Immature natural killer cell (primary cell): ENCODE measurements around the gene PUM2. TPM values are rescaled to one million over a fixed set of nuclear protein-coding genes. Genes with fewer than 3 reads are reported as not detected.

Experiments used
- DNase-seq, 3 donors: peaks; one replicate each; pipeline ENCODE4 v3.0.0; 2022; ENCODE audit warnings: mixed read lengths in 1 of 3
- H3K27ac Mint-ChIP-seq, 6 donors: one replicate each; pipeline ENCODE4 v1.8.0; 2020; ENCODE audit warnings: mixed read lengths in 6 of 6, mild to moderate bottlenecking in 5 of 6, inconsistent platforms in 4 of 6, moderate library complexity in 3 of 6
- H3K27me3 Mint-ChIP-seq, 3 donors: one replicate each; pipeline ENCODE4 v1.8.0; 2020 to 2021; ENCODE audit warnings: low read depth in 3 of 3, mild to moderate bottlenecking in 3 of 3, mixed read lengths in 3 of 3, moderate library complexity in 3 of 3, inconsistent platforms in 1 of 3
- H3K36me3 Mint-ChIP-seq, 3 donors: one replicate each; pipeline ENCODE4 v1.8.0; 2020; ENCODE audit warnings: mixed read lengths in 3 of 3, inconsistent platforms in 2 of 3, mild to moderate bottlenecking in 2 of 3
- H3K4me1 Mint-ChIP-seq, 2 donors: one replicate each; pipeline ENCODE4 v1.8.0; 2020; ENCODE audit warnings: inconsistent platforms in 2 of 2, mild to moderate bottlenecking in 2 of 2, mixed read lengths in 2 of 2, moderate library complexity in 1 of 2
- H3K4me3 Mint-ChIP-seq, 5 donors: one replicate each; pipeline ENCODE4 v1.8.0; 2020; ENCODE audit warnings: mild to moderate bottlenecking in 5 of 5, mixed read lengths in 5 of 5, inconsistent platforms in 3 of 5, moderate library complexity in 3 of 5
- H3K9me3 Mint-ChIP-seq, 6 donors: one replicate each; pipeline ENCODE4 v1.8.0; 2020; ENCODE audit warnings: mild to moderate bottlenecking in 6 of 6, mixed read lengths in 6 of 6, inconsistent platforms in 4 of 6, moderate library complexity in 3 of 6
- polyA plus RNA-seq, 3 donors: library from polyadenylated mRNA; unstranded; fragments of 300-500 nt; fragmentation: Illumina TruSeq; gene quantifications; one replicate each; pipeline ENCODE4 v1.2.3, GENCODE V29; 2021

Gene PUM2
- polyA plus RNA-seq, 3 donors from 2014 or later, result 11.2 to 23.9 (median 21.1) TPM

DNA sequence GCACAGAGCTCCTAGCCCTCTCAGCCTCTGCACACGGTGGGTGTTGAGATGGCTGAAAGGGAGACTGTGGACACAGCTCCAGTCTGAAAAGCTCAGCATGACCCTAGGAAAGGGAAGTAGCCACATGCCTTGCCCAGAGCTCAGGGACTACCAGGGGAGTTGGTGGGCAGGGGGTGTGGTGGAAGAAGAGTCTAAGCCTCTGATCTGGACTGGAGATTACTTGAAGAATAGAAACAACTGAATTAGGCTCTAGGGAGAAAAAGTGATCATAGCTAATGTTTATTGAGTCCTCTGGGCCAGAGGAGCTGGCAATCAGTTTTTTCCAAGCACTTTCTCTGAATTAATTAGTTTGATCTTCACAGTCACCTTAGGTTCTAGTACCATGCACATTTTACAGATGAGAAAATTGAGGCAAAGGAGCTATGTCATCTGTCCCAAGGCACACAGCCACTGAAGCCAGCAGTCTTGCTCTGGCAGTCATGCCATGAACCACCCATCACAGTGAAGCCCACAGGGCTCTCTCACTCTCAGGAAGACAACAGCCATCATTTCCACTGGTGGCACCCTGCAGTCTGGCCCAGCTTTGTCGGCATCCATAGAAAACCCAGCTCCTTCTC is 136.0 kb downstream of the PUM2 start:
- Mint-ChIP-seq H3K36me3 (no peaks in the 10 kb centered on the region), H3K4me1 (no peaks in the 10 kb centered on the region), H3K27me3 (peaks cover 0 to 3% (median 2%) of the 10 kb centered on the region in 3 donors), H3K9me3 (no peaks in the 10 kb centered on the region), H3K4me3 (no peak overlapping the region), H3K27ac (no peak overlapping the region)
- DNase-seq, result no peak

DNA sequence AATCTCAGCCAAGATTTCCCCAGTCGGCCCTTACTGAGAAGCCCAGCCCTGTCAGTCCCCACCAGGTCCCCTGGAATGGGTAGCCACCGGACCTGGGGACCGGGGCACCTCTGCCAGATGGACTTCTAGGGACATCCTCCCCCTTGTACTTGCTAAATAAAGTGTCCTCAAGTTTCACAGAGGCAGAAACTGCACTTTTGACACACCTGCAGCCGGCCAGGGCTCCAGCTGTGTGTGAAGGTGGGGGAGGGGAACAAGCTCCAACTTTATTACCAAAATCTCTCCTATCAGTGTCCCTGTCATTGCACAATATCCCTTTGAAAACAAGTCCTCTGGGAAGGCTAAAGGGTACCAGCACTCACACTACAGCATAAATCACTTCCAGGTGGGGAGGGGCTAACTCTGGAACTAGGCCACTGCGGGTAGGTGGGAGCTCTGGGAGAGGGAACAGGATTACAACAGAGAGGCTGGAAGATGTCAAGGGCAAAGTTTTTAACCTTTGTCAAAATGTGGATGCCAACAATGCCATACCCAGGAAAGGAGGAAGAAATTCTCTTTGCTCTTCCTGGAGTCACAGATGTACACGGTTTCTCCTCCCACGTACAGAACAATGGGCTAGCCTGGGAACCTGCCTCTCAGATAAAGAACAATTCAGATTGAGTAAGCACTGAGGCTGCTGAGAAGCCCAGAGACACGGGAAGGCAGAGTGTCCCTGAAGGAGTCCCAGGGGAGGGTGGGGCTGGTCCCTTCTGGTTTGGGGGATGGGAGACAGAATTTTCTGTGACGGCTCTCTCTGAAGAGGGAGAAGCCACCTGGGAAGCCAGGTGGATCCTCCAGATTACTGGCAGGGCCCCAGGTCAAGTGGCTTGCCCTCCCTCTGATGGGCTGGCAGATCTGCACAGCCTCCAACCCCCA is 136.7 kb downstream of the PUM2 start:
- Mint-ChIP-seq H3K4me3 (no peak overlapping the region), H3K27ac (no peak overlapping the region), H3K36me3 (no peaks in the 10 kb centered on the region), H3K27me3 (peaks cover 0 to 3% (median 2%) of the 10 kb centered on the region in 3 donors), H3K4me1 (no peaks in the 10 kb centered on the region), H3K9me3 (no peaks in the 10 kb centered on the region)
- DNase-seq, result no peak

DNA sequence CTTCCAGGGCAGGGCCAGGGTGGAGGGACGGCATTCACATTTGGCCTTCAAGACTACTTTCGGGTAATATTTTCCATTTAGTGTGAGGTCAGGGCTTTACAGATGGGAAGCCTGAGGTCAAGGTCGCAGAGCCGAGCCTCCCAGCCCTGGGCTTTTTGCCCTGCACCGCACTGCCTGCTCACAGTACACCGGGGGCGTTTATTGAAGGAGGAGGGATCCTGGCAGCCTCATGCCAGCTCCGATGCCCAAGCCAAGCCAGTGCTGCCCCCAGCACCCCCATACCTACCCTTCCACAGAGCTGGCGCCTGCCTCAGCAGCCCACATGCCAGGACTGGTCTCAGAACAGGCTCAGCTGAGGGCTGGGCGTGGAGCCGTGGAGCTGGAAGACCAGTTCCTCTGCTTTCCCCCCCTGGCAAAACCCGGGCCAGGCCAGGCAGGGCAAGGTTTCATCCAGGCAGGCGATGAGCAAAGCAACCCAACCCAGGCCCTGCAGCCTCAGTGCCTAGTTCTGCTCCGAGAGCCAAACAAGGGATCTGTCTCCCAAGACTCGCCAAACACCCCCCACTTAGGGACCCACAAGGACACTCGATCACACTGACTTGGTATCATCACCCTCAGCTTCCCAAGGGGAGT is 137.7 kb downstream of the PUM2 start:
- Mint-ChIP-seq H3K27ac (no peak overlapping the region), H3K27me3 (peaks cover 0 to 3% (median 0%) of the 10 kb centered on the region in 3 donors), H3K9me3 (no peaks in the 10 kb centered on the region), H3K4me3 (no peak overlapping the region), H3K4me1 (no peaks in the 10 kb centered on the region), H3K36me3 (no peaks in the 10 kb centered on the region)
- DNase-seq, result no peak

DNA sequence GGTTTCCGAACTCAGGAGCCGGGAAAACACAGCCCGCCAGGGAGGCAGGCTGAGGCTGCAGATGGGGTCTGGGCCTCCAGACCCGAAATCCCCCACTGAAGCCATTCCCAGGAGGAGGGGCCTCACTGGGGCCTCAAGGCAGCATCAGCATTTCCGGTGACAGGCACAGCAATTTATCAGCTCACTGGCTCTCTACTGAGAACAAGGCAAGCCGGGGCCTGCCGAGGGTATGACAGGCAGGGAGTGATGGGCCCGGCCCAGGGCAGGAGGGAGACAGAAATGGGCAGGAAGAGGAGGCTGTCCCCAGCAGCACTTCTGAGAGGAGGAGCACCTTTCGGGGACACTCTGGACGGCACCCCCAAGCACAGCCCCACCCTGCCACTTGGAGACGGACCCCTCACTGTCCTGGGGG is 138.2 kb downstream of the PUM2 start:
- Mint-ChIP-seq H3K4me3 (no peak overlapping the region), H3K36me3 (no peaks in the 10 kb centered on the region), H3K27ac (no peak overlapping the region), H3K4me1 (no peaks in the 10 kb centered on the region), H3K9me3 (no peaks in the 10 kb centered on the region), H3K27me3 (peaks cover 0 to 3% (median 1%) of the 10 kb centered on the region in 3 donors)
- no peak for DNase-seq

DNA sequence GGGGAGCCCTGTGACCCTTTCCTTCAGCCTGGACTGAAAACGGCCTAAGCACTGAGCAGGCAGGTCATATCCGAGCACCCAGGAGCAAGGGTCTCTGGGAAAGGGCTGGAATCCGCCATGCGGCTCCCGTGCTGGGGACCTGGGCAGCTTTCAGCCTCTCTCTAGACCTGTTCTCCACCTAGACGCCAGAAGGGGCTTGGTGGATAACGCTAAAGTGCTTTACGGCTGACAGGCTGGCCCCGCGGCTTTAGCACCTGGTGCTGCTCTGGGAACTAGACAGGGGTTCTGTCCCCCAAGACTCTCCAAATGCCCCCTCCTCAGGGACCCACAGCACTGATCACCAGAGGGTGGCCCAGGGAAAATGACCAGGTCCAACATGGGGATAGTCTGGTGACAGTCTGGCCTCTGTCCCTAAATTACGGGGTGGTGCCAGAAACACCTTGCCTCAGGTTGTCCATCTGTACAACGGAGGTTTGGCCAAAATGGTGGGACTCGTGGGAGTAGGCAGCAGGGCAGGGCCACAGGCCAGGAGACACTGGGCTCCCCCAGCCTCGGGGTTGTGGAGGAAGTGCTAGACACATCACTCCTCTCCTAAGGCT is 138.7 kb downstream of the PUM2 start:
- no peak overlapping the region for H3K4me3 Mint-ChIP-seq
- H3K27me3 Mint-ChIP-seq, result peaks cover 0 to 3% (median 3%) of the 10 kb centered on the region in 3 donors
- H3K27ac Mint-ChIP-seq, result no peak overlapping the region
- H3K36me3 Mint-ChIP-seq, result no peaks in the 10 kb centered on the region
- H3K9me3 Mint-ChIP-seq, result no peaks in the 10 kb centered on the region
- no peak for DNase-seq
- H3K4me1 Mint-ChIP-seq, result peaks cover 0 to 1% of the 10 kb centered on the region in 2 donors

DNA sequence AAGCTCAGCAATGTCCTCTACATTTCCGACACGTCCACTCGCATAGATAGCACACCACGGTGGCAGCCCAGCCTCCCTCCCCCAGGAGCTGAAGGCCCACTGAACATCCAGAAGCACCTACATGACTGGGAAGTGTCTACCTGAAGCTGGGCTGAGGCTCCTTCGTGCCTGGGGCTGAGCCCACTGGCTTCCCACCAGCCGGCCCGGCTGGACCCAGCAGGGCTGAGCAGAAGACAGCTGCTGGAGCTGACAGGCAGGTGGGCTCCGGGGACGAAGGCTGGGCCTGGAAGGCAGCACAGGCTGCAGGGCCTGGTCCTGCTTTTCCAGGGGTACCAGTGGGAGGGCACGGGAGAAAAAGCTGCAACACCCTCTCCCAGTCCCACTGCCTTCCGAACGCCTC is 139.2 kb downstream of the PUM2 start:
- Mint-ChIP-seq H3K4me1 (peaks cover 0 to 2% of the 10 kb centered on the region in 2 donors), H3K27ac (no peak overlapping the region), H3K36me3 (no peaks in the 10 kb centered on the region), H3K9me3 (no peaks in the 10 kb centered on the region), H3K27me3 (peaks cover 0 to 3% (median 3%) of the 10 kb centered on the region in 3 donors), H3K4me3 (no peak overlapping the region)
- DNase-seq, result no peak

DNA sequence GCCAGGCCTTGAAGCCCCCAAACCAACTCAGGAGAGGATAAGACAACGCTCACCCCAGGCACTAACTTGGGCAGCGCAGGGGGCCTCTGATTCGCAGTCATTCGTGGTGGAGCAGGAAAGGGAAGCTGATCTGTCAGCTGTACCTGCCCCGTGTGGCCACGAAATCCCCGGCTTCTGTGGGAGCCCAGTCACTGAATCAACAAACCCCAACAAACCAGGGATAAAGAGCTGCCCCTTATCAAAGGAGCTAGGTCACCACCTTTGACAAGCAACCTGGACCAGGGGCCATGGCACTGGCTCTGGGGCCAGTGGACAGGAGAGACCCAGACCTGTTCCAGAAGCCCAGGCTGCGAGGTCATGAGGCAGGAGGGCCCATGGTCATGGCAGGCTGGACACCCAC is 140.2 kb downstream of the PUM2 start:
- Mint-ChIP-seq H3K36me3 (no peaks in the 10 kb centered on the region), H3K27me3 (peaks cover 0 to 3% (median 3%) of the 10 kb centered on the region in 3 donors), H3K9me3 (no peaks in the 10 kb centered on the region), H3K27ac (no peak overlapping the region), H3K4me1 (peaks cover 0 to 2% of the 10 kb centered on the region in 2 donors), H3K4me3 (no peak overlapping the region)
- DNase-seq, result no peak

DNA sequence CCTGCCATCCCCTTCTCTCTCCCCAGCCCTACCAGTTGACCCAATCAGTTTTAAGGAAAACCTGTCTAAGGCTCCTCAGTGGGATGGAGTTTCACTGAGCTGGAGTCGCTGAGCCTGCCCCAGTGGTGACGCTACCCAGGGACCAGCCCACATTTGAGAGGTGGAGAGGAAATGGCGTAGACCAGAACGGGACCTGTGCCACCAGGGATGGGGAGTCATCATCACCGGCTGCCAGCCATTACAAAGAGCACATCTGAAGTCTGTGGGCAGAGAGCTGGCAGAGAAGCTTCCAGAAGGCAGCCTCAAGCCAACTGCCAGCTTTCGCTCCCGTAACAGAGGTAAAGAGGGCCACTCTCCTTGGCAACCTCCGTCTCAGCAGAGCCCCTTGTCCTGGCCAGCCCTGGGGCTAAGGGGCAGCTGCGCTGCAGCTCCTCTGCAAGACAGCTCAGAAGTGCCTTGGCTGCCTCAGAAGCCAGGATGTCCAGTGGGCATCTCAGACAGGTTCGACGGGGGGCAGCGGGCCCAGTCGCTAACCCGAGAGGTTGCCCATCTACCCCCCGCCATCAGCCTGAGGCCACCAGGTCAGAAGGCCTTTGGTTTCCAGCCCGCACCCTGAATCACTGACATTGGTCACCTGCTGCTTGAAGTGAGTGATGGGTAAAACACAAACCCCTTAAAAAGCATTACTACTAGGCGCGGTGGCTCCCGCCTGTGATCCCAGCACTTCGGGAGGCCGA is 141.1 kb downstream of the PUM2 start:
- H3K9me3 Mint-ChIP-seq, result no peaks in the 10 kb centered on the region
- H3K4me3 Mint-ChIP-seq, result no peak overlapping the region
- H3K27me3 Mint-ChIP-seq, result peaks cover 0 to 4% (median 3%) of the 10 kb centered on the region in 3 donors
- H3K36me3 Mint-ChIP-seq, result no peaks in the 10 kb centered on the region
- DNase-seq, result no peak
- peaks cover 0 to 2% of the 10 kb centered on the region in 2 donors for H3K4me1 Mint-ChIP-seq
- no peak overlapping the region for H3K27ac Mint-ChIP-seq

DNA sequence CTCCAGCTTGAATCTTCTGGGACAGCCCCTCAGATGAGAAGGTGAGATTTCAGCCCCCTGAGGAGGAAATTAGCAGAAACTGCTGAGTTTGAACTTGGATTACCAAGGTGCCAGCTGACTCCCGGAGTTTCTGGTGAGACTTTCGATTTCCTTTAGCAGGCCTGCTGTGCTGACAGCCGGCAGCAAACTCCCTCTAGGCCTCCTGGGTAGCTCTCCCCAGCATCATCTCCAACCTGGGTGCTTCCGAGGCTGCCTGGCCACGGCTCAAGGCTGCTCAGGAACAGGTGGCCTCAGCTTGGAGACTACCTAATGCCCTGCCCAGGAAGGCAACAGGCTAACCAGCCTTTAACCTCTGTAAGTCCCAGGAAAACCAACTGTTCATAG is 142.2 kb downstream of the PUM2 start:
- no peak for DNase-seq
- Mint-ChIP-seq H3K36me3 (no peaks in the 10 kb centered on the region), H3K27me3 (peaks cover 0 to 4% (median 3%) of the 10 kb centered on the region in 3 donors), H3K4me1 (peaks cover 0 to 2% of the 10 kb centered on the region in 2 donors), H3K9me3 (no peaks in the 10 kb centered on the region), H3K27ac (no peak overlapping the region), H3K4me3 (no peak overlapping the region)

DNA sequence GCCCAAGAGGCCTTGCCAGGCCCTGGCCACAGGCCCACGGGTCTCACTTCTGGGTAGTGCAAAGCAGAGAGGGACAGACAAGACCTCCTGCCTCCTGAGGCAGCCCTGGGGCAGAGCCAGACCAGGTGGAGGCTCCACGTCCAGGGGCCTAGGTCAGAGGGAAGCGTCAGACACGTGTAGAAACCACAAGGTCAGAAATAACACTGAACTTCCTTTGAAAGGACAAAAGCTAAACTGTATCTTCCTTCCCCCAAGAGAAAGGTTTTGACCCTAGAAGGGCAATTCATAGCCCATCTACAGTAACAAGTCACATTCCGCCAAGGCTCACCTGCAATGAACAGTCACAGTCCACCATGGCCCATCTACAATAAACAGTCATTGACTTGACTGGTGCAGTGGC is 143.6 kb downstream of the PUM2 start:
- no peaks in the 10 kb centered on the region for H3K36me3 Mint-ChIP-seq
- peaks cover 0 to 2% of the 10 kb centered on the region in 2 donors for H3K4me1 Mint-ChIP-seq
- H3K9me3 Mint-ChIP-seq, result no peaks in the 10 kb centered on the region
- H3K27ac Mint-ChIP-seq, result no peak overlapping the region
- H3K4me3 Mint-ChIP-seq, result no peak overlapping the region
- DNase-seq, result no peak
- H3K27me3 Mint-ChIP-seq, result peaks cover 0 to 4% (median 2%) of the 10 kb centered on the region in 3 donors

DNA sequence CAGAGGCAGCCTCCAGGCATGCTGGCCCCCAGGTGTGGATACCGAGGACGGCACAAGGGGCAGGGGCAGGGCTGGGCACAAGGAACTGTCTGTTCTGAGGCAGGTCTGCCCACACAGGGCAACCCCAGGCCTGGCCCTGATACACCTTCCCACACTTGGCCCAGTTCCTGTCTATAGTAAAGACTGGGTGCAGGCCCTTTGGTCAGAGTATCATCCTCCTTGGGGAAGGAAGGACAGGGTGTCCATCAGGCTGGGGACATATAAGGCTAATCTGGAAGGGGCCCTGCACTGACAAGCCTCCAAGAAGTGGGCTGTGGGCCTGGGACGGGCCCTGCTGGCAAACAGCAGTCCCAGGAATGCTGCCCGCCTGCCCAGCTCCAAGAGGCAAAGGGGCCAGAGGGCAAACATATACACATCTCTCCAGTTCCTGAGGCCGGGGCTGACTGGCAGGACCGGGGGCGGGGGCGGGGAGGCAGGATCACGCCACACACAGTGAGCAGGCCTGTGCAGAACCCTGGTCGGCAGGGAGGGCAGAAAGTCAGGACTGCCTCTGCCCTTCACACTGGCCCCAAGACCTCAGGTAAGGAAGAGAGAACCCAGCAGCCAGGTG is 144.6 kb downstream of the PUM2 start:
- peaks cover 0 to 4% (median 1%) of the 10 kb centered on the region in 3 donors for H3K27me3 Mint-ChIP-seq
- peaks cover 0 to 2% of the 10 kb centered on the region in 2 donors for H3K4me1 Mint-ChIP-seq
- H3K36me3 Mint-ChIP-seq, result no peaks in the 10 kb centered on the region
- no peak overlapping the region for H3K4me3 Mint-ChIP-seq
- no peak for DNase-seq
- no peaks in the 10 kb centered on the region for H3K9me3 Mint-ChIP-seq
- H3K27ac Mint-ChIP-seq, result no peak overlapping the region

DNA sequence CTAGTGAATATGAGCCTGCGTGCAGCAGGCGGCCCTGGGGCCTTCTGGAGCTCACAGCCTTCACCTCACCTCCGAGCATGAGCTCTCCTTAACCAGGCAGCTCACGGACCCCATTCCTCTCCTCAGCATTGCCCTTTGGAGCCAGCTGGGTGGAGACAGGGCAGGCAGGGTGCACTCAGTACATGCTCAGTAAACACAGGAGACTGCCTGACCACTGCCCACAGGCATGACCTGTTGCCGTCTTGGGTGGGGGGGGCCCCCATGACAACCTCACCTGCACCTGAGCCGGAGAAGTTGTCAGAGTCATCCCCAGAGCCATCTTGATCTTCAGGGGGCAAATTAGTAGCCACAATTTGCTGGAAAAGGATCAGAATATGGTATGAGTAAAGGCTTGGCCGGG is 145.6 kb downstream of the PUM2 start:
- Mint-ChIP-seq H3K9me3 (no peaks in the 10 kb centered on the region), H3K27me3 (peaks cover 0 to 6% (median 1%) of the 10 kb centered on the region in 3 donors), H3K4me3 (no peak overlapping the region), H3K27ac (no peak overlapping the region), H3K36me3 (no peaks in the 10 kb centered on the region), H3K4me1 (peaks cover 0 to 2% of the 10 kb centered on the region in 2 donors)
- no peak for DNase-seq
